Gastroesophageal sphincter (tissue), 4 donors: ENCODE measurements around the gene CGN. TPM values are rescaled to one million over a fixed set of nuclear protein-coding genes. Genes with fewer than 3 reads are reported as not detected.

Source experiments
- ATAC-seq: fragments of 150-250 bp; one replicate; pipeline ENCODE4 v1.9.1; 2016; ENCODE audit warnings: mild to moderate bottlenecking, moderate library complexity
- H3K27ac ChIP-seq, 4 donors: fragments of 200-600 bp; sonication (generic) in 3 of 4; 1 replicate in 3 of 4; 2 replicates in 1 of 4; pipeline ENCODE4 v1.5.1; 2016 to 2019
- H3K27me3 ChIP-seq: fragments of 200-600 bp; sonication (generic); one replicate; pipeline ENCODE4 v1.5.1; 2019
- H3K36me3 ChIP-seq, 2 donors: fragments of 200-600 bp; sonication (generic); one replicate each; pipeline ENCODE4 v1.5.1; 2019; ENCODE audit warnings: control low read depth in 1 of 2
- H3K4me1 ChIP-seq, 3 donors: fragments of 200-600 bp; sonication (generic); 1 replicate in 2 of 3; 2 replicates in 1 of 3; pipeline ENCODE4 v1.5.1; 2016 to 2019; ENCODE audit warnings: control low read depth in 2 of 3
- H3K4me3 ChIP-seq, 2 donors: fragments of 200-600 bp; sonication (generic); one replicate each; pipeline ENCODE4 v1.5.1; 2019; ENCODE audit warnings: mild to moderate bottlenecking in 1 of 2, moderate library complexity in 1 of 2
- H3K9me3 ChIP-seq, 3 donors: fragments of 200-600 bp; sonication (generic); one replicate each; pipeline ENCODE4 v1.5.1; 2017 to 2019; ENCODE audit warnings: control low read depth in 2 of 3
- EP300 ChIP-seq: sonication (generic); formaldehyde crosslinking; IDR thresholded peaks from one replicate; pipeline ENCODE4 v1.6.1; 2017; ENCODE audit warnings: antibody characterized with exemption, mild to moderate bottlenecking
- POLR2A ChIP-seq, 2 donors: fragments of 450-650 bp; IDR thresholded peaks; one replicate each; pipeline ENCODE4 v1.6.1; 2017; ENCODE audit warnings: antibody characterized with exemption in 2 of 2, mild to moderate bottlenecking in 2 of 2, moderate library complexity in 1 of 2
- POLR2AphosphoS5 ChIP-seq: sonication (generic); formaldehyde crosslinking; IDR thresholded peaks from one replicate; pipeline ENCODE4 v1.6.1; 2017; ENCODE audit warnings: antibody characterized with exemption
- WGBS, 2 donors: methylation state at CpG; one replicate each; pipeline ENCODE4 v1.1.5; 2018; ENCODE audit warnings: low coverage in 1 of 2; 5-methylcytosine and 5-hydroxymethylcytosine counted together
- total RNA-seq, 4 donors: library from RNA; depleted of rRNA; stranded (reverse); fragments of >200 nt; gene quantifications; one replicate each; pipeline ENCODE4 v1.1.0, GENCODE V29; 2016
- TF ChIP-seq, protein P1 (sequence below), 4 experiments: fragments of 200-600 bp in 2 of 4; fragments of 450-650 bp in 2 of 4; sonication (generic) in 1 of 4; IDR thresholded peaks; one replicate each; pipeline ENCODE4 v1.5.1; 2017 to 2019; ENCODE audit warnings: antibody characterized with exemption in 4 of 4, mild to moderate bottlenecking in 2 of 4, moderate library complexity in 2 of 4

CGN gene
- total RNA-seq, 4 donors from 2014 or later = 0.13 to 2.2 (median 0.29) TPM

DNA sequence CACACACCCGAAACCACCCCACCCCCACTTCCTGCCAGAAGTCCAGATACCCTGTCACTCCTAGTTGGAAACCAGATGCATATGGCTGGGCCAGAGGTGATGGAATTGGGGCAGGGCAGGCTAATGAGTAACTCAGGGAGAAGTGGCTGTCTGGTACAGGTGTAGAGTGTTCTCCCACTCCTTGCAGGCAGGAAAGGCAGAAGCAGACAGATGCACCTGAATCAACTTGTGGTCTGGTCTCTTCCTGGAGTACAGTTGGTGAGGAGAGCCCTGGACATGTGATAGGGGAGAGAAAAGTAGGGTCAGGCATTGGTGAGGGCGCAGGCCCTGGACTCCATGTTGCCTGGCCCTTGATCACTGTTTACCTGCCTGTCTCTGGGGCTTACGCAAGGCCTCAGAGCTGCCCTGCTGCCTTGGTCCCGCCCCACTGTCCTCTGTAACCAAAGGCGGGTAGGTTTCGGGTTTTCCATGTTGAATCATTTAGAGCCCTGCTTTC, 2.5 kb downstream of the CGN start:
- Histone ChIP-seq H3K36me3 (peaks cover 0 to under 1% of the 10 kb centered on the region in 2 donors), H3K27ac (no peak overlapping the region), H3K4me3 (no peak overlapping the region), H3K27me3 (peaks cover 6% of the 10 kb centered on the region), H3K4me1 (peaks cover 2 to 24% (median 9%) of the 10 kb centered on the region in 3 donors), H3K9me3 (no peaks in the 10 kb centered on the region)
- 17 to 43% methylated on average over 1 of the region's 6 CpGs for WGBS, 2 donors
- TF ChIP-seq POLR2A (IDR thresholded peaks at IDR 0.05) = no peak
- TF ChIP-seq POLR2AphosphoS5 = no peak
- TF ChIP-seq, protein P1, sequence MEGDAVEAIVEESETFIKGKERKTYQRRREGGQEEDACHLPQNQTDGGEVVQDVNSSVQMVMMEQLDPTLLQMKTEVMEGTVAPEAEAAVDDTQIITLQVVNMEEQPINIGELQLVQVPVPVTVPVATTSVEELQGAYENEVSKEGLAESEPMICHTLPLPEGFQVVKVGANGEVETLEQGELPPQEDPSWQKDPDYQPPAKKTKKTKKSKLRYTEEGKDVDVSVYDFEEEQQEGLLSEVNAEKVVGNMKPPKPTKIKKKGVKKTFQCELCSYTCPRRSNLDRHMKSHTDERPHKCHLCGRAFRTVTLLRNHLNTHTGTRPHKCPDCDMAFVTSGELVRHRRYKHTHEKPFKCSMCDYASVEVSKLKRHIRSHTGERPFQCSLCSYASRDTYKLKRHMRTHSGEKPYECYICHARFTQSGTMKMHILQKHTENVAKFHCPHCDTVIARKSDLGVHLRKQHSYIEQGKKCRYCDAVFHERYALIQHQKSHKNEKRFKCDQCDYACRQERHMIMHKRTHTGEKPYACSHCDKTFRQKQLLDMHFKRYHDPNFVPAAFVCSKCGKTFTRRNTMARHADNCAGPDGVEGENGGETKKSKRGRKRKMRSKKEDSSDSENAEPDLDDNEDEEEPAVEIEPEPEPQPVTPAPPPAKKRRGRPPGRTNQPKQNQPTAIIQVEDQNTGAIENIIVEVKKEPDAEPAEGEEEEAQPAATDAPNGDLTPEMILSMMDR (IDR thresholded peaks at IDR 0.05) = no peak
- ATAC-seq = no peak

DNA sequence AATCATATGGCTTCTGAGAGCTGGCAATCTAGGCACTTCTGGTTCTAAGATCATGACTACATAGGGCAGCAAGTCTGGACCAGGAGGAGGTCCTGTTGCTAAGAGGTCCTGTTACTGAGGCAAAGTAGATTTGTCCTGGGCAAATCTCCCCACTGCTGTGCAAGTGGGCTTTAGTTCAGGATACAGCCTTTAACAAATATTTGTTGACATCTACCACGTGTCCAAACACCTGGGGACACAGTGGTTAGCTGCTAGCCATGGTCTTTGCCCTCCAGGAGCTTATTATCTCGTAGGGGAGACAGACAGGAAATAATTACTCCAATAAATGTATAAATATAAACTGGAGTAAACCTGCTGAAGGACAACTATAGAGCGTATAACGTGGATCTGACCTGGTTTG, 3.2 kb downstream of the CGN start:
- 88 to 94% methylated on average over 4 of the region's 4 CpGs for WGBS, 2 donors
- Histone ChIP-seq H3K4me3 (no peak overlapping the region), H3K4me1 (peaks cover 2 to 24% (median 9%) of the 10 kb centered on the region in 3 donors), H3K27ac (no peak overlapping the region), H3K27me3 (peaks cover 6% of the 10 kb centered on the region), H3K36me3 (peaks cover 0 to 7% of the 10 kb centered on the region in 2 donors), H3K9me3 (no peaks in the 10 kb centered on the region)
- TF ChIP-seq POLR2AphosphoS5 = no peak
- TF ChIP-seq, protein P1 (IDR thresholded peaks at IDR 0.05) = no peak
- no peak for TF ChIP-seq POLR2A (IDR thresholded peaks at IDR 0.05)
- TF ChIP-seq EP300 = no peak
- ATAC-seq = no peak

DNA sequence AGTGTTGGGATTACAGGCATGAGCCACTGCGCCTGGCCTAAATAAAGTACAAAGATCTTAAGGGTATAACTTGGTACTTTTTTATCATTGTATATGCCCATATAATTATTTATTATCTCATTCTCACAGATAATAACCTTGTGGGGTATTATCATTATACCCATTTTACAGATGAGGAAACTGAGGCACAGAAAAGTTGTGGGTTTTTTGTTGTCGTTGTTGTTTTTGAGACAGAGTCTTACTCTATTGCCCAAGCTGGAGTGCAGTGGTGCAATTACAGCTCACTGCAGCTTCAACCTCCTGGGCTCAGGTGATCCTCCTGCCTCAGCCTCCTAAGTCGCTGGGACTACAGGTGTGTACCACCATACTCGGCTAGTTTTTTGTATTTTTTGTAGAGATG, 4.1 kb downstream of the CGN start:
- no peaks in the 10 kb centered on the region for H3K9me3 ChIP-seq
- H3K4me1 ChIP-seq = peaks cover 2 to 21% (median 9%) of the 10 kb centered on the region in 3 donors
- ATAC-seq = no peak
- no peak overlapping the region for H3K27ac ChIP-seq
- WGBS, 2 donors = 90 to 100% methylated on average over 2 to 3 of the region's 4 CpGs
- H3K4me3 ChIP-seq = no peak overlapping the region
- H3K27me3 ChIP-seq = peaks cover 6% of the 10 kb centered on the region
- no peak for TF ChIP-seq POLR2AphosphoS5
- TF ChIP-seq EP300 = no peak
- TF ChIP-seq, protein P1 (IDR thresholded peaks at IDR 0.05) = no peak
- TF ChIP-seq POLR2A (IDR thresholded peaks at IDR 0.05) = no peak
- H3K36me3 ChIP-seq = peaks cover 0 to 9% of the 10 kb centered on the region in 2 donors

DNA sequence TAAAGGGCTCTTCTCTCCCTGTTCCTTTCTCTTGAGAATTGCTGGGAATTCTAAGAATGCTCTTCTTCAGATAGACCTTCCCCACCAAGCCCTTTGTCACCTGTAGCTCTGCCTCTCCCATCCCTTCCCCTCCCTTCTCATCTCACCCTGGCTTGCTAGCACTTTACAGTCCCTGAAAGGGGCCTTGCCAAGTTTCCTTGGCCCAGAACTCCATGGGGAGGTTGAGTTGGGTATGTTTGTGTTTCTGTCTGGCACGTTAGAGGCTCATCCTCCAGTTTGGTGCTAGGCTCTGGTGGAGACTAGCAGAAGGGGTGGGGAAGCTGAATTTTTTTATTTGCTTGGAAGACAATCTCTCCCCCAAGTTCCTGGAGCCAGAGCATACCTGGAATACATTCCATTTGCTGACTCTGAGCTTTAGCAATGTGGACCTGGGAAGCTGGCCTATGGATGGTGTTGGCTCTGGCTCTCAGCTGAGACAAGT, 4.9 kb downstream of the CGN start:
- Histone ChIP-seq H3K36me3 (peaks cover 0 to 9% of the 10 kb centered on the region in 2 donors), H3K9me3 (no peaks in the 10 kb centered on the region), H3K4me1 (peaks cover 2 to 14% (median 9%) of the 10 kb centered on the region in 3 donors), H3K27me3 (peaks cover 6% of the 10 kb centered on the region), H3K27ac (peak overlapping the region in 1 of 4 donors; percentile 31), H3K4me3 (no peak overlapping the region)
- TF ChIP-seq EP300 = no peak
- TF ChIP-seq, protein P1 (IDR thresholded peaks at IDR 0.05) = no peak
- TF ChIP-seq POLR2AphosphoS5 = no peak
- TF ChIP-seq POLR2A (IDR thresholded peaks at IDR 0.05) = no peak
- WGBS, 2 donors = no CpG with 5 or more reads among the region's 1 CpG
- ATAC-seq = peak; percentile 14

DNA sequence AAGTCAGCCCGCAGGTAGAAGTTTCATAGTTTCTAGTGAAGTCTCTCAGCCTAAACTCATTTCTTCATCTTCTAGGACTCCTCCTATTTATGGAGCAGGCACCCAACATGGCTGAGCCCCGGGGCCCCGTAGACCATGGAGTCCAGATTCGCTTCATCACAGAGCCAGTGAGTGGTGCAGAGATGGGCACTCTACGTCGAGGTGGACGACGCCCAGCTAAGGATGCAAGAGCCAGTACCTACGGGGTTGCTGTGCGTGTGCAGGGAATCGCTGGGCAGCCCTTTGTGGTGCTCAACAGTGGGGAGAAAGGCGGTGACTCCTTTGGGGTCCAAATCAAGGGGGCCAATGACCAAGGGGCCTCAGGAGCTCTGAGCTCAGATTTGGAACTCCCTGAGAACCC, 7.2 kb downstream of the CGN start:
- ATAC-seq = no peak
- Histone ChIP-seq H3K27ac (no peak overlapping the region), H3K4me1 (no peaks in the 10 kb centered on the region), H3K4me3 (no peak overlapping the region), H3K9me3 (no peaks in the 10 kb centered on the region), H3K27me3 (peaks cover 6% of the 10 kb centered on the region), H3K36me3 (peaks cover 0 to 9% of the 10 kb centered on the region in 2 donors)
- no peak for TF ChIP-seq POLR2A (IDR thresholded peaks at IDR 0.05)
- 88% methylated on average over 8 of the region's 12 CpGs; no CpG with 5 or more reads in 1 of the 2 donors for WGBS, 2 donors
